Measurements from ENCODE around the gene BBLN.

BBLN gene

GRCh38 chr9:128192601-128193371, 32.7 kb downstream of the BBLN start:
- DNase-seq: no peak

- DNase-seq: no peak
These were observed 33.5 kb downstream of the BBLN start for GRCh38 chr9:128193469-128194096.

- DNase-seq: no peak
These were observed 41.6 kb downstream of the BBLN start for GRCh38 chr9:128201441-128202369.

GRCh38 chr9:128202648-128203023, 42.6 kb downstream of the BBLN start:
- no peak for DNase-seq

GRCh38 chr9:128203024-128203706, 43.1 kb downstream of the BBLN start, which contains the start of gene DNM1:
Gene DNM1 (plus strand): TSS chr9:128203379. CDS start chr9:128203471, 92 bp downstream.
- peak; percentile 23 for DNase-seq

GRCh38 chr9:128203707-128204551, 43.9 kb downstream of the BBLN start:
- DNase-seq: no peak

- DNase-seq: no peak
These were observed 44.8 kb downstream of the BBLN start for GRCh38 chr9:128204858-128205257.

- no peak for DNase-seq
These were observed 45.4 kb downstream of the BBLN start for GRCh38 chr9:128205296-128205944.

GRCh38 chr9:128206484-128206883, 46.4 kb downstream of the BBLN start:
- no peak for DNase-seq

- DNase-seq: no peak
These were observed 47.1 kb downstream of the BBLN start for GRCh38 chr9:128206916-128207910.

- DNase-seq: no peak
These were observed 48.3 kb downstream of the BBLN start for GRCh38 chr9:128208386-128208785.

GRCh38 chr9:128208946-128209669, 49.0 kb downstream of the BBLN start:
- DNase-seq: no peak

- DNase-seq: no peak
These were observed 51.3 kb downstream of the BBLN start for GRCh38 chr9:128211186-128211980.

GRCh38 chr9:128211981-128212281, 51.9 kb downstream of the BBLN start:
- no peak for DNase-seq

All from NK-92 treated with Interleukin-12 subunit alpha and Interleukin-12 subunit beta, amount 100 ng/mL, for 24 hours (cell line).